Astrocyte of the spinal cord (primary cell): Measurements from ENCODE around the gene TINAG.
"Not testable (repeated sequence)": the region's sequence is repeated elsewhere in the genome, so short reads cannot be mapped to it uniquely, and the experiment has no call there.

Experiments
- DNase-seq: peaks from one replicate; pipeline ENCODE4 v3.0.0; 2011; ENCODE audit warnings: low read depth, low spot score
- H3K4me3 ChIP-seq: 2 replicates; pipeline ENCODE4 v1.5.1; 2011; ENCODE audit warnings: low read depth, mild to moderate bottlenecking, low read length, moderate library complexity
- CTCF ChIP-seq: IDR thresholded peaks from 2 replicates; pipeline ENCODE4 v1.5.1; 2012; ENCODE audit warnings: low read depth, mild to moderate bottlenecking, low read length, inconsistent platforms
- in situ Hi-C: cut with HindIII; loops from 2 replicates; pipeline ENCODE4 v1.10.0; 2017; ENCODE audit warnings: low sequenced_read_pairs

Gene TINAG

GRCh38 chr6:54320871-54321270 lies 12.6 kb downstream of the TINAG start:
- DNase-seq: no peak
- no peak overlapping the region for H3K4me3 ChIP-seq
- TF ChIP-seq CTCF: no peak
- in situ Hi-C loops: no loop called here

- DNase-seq: no peak
- no peak for TF ChIP-seq CTCF
- in situ Hi-C loops: no loop called here
- no peak overlapping the region for H3K4me3 ChIP-seq
Measured at GRCh38 chr6:54327631-54328030, 19.4 kb downstream of the TINAG start.

GRCh38 chr6:54331571-54331970 lies 23.3 kb downstream of the TINAG start:
- in situ Hi-C loops, DNase-seq: not testable (repeated sequence)

GRCh38 chr6:54335871-54336270 lies 27.6 kb downstream of the TINAG start:
- in situ Hi-C loops: no loop called here
- no peak for TF ChIP-seq CTCF
- no peak overlapping the region for H3K4me3 ChIP-seq
- DNase-seq: peak; percentile 93

More at GRCh38 chr6:54331571-54331970, 23.3 kb downstream of the TINAG start:
- H3K4me3 ChIP-seq: not testable (repeated sequence)

GRCh38 chr6:54353975-54354374 lies 45.7 kb downstream of the TINAG start:
- no peak for TF ChIP-seq CTCF
- in situ Hi-C loops: no loop called here
- H3K4me3 ChIP-seq: no peak overlapping the region
- DNase-seq: no peak

GRCh38 chr6:54354608-54355007 lies 46.4 kb downstream of the TINAG start:
- in situ Hi-C loops: no loop called here
- no peak for DNase-seq
- TF ChIP-seq CTCF: no peak
- H3K4me3 ChIP-seq: no peak overlapping the region

- DNase-seq: no peak
- no peak overlapping the region for H3K4me3 ChIP-seq
- TF ChIP-seq CTCF: no peak
- in situ Hi-C loops: no loop called here
Measured at GRCh38 chr6:54357141-54357540, 48.9 kb downstream of the TINAG start.
